K562 (cell line): ENCODE results near the gene NFS1. TPM values are rescaled to one million over a fixed set of nuclear protein-coding genes. Genes with fewer than 3 reads are reported as not detected.
"Not testable (repeated sequence)": the region's sequence is repeated elsewhere in the genome, so short reads cannot be mapped to it uniquely, and the experiment has no call there.

Experiments used
- ATAC-seq: fragments of 200-7000 bp; cut with Tn5 transposase; 3 replicates; pipeline ENCODE4 v1.9.1; 2020; ENCODE audit warnings: moderate library complexity
- BruUV-seq: library from RNA; stranded (reverse); fragments of 400-500 nt; replicated peaks from 2 replicates; lab custom pipeline; 2021; lab: Mats Ljungman, UMichigan
- CTCF ChIA-PET: fragments of 300-600 bp; formaldehyde crosslinking; extraction: SDS; loops from one replicate; lab custom pipeline; 2021; ENCODE audit warnings: low intra/inter-chr PET ratio; lab: Yijun Ruan, JAX
- POLR2A ChIA-PET: fragments of 300-600, 350-650 bp; sonication (Branson Sonifier 250); formaldehyde crosslinking; extraction: SDS; loops from one replicate; lab custom pipeline; 2021; ENCODE audit warnings: antibody characterized with exemption, inconsistent platforms; lab: Yijun Ruan, JAX
- DNase-seq, 4 experiments: peaks; one replicate each; pipeline versions ENCODE4 v3.0.0 to v3.0.0-alpha.2; 2011 to 2018; ENCODE audit warnings: low spot score in 3 of 4, mixed read lengths in 3 of 4; ENCODE audit errors: extremely low read depth in 1 of 4
- FAIRE-seq: peaks from 2 replicates; lab custom pipeline; 2011; peaks lifted over from hg19 to GRCh38; lab: Jason Lieb, UNC
- H2AFZ ChIP-seq: 2 replicates; pipeline ENCODE4 v1.6.0; 2011; ENCODE audit warnings: low read depth, low read length, control low read depth, inconsistent platforms
- H3K27ac ChIP-seq: fragments of 200-600 bp; 3 replicates; pipeline ENCODE4 v1.8.0; 2011; ENCODE audit warnings: low read depth, mild to moderate bottlenecking, control low read depth, inconsistent platforms, low read length, moderate library complexity, mixed read lengths; ENCODE audit errors: extremely low read depth
- H3K27me3 ChIP-seq, 2 experiments: fragments of 300-600 bp in 1 of 2; 2 replicates in 1 of 2; 3 replicates in 1 of 2; pipeline versions ENCODE4 v1.6.0 to v1.8.0; 2011; ENCODE audit warnings: inconsistent platforms in 2 of 2, low read length in 2 of 2, mild to moderate bottlenecking in 1 of 2, mixed read lengths in 1 of 2, moderate library complexity in 1 of 2; ENCODE audit not compliant: control insufficient read depth in 2 of 2, insufficient read depth in 2 of 2
- H3K36me3 ChIP-seq: fragments of 300-600 bp; 3 replicates; pipeline ENCODE4 v1.8.0; 2011; ENCODE audit warnings: mild to moderate bottlenecking, low read length, inconsistent platforms; ENCODE audit not compliant: control insufficient read depth, insufficient read depth
- H3K4me1 ChIP-seq, 2 experiments: fragments of 200-600 bp in 1 of 2; replicated peaks in 1 of 2; 2 replicates in 1 of 2; 3 replicates in 1 of 2; pipeline versions ENCODE4 v1.5.1 to v1.8.0; 2011; ENCODE audit warnings: inconsistent platforms in 2 of 2, low read length in 2 of 2, mild to moderate bottlenecking in 1 of 2, mixed read lengths in 1 of 2, moderate library complexity in 1 of 2; ENCODE audit not compliant: control insufficient read depth in 2 of 2, insufficient read depth in 2 of 2
- H3K4me2 ChIP-seq: 2 replicates; pipeline ENCODE4 v1.6.1; 2011; ENCODE audit warnings: low read length, control low read depth, inconsistent platforms, mixed read lengths; ENCODE audit not compliant: insufficient read depth
- H3K4me3 ChIP-seq: fragments of 200-600 bp; sonication (generic), shearing (Covaris generic); 2 replicates; pipeline ENCODE4 v1.5.1; 2016; ENCODE audit warnings: control low read depth, inconsistent platforms
- H3K79me2 ChIP-seq: fragments of 200-600 bp; 3 replicates; pipeline ENCODE4 v1.8.0; 2011; ENCODE audit warnings: low read length, inconsistent platforms; ENCODE audit not compliant: control insufficient read depth, insufficient read depth
- H3K9ac ChIP-seq, 2 experiments: 2 replicates each; pipeline versions ENCODE4 v1.6.0 to v1.6.1; 2011; ENCODE audit warnings: low read depth in 2 of 2, low read length in 2 of 2, control low read depth in 1 of 2, inconsistent platforms in 1 of 2, mild to moderate bottlenecking in 1 of 2, mixed read lengths in 1 of 2; ENCODE audit not compliant: insufficient read depth in 1 of 2
- H3K9me1 ChIP-seq: one replicate; pipeline ENCODE4 v1.6.0; 2011; ENCODE audit warnings: inconsistent platforms, mild to moderate bottlenecking, low read length, moderate library complexity; ENCODE audit not compliant: control insufficient read depth, insufficient read depth
- H3K9me3 ChIP-seq: replicated peaks from 2 replicates; pipeline ENCODE4 v1.5.1; 2011; ENCODE audit warnings: low read depth, low read length, inconsistent platforms; ENCODE audit not compliant: control insufficient read depth, insufficient read depth
- H4K20me1 ChIP-seq: replicated peaks from 2 replicates; pipeline ENCODE4 v1.6.1; 2011; ENCODE audit warnings: low read length, inconsistent platforms, mixed read lengths; ENCODE audit not compliant: control insufficient read depth, insufficient read depth
- CEBPB ChIP-seq: fragments of 450-650 bp; IDR thresholded peaks from 2 replicates; pipeline ENCODE4 v1.6.1; 2016; ENCODE audit warnings: missing genetic modification characterization, missing compliant biosample characterization
- KAT7 ChIP-seq: sonication (generic); formaldehyde crosslinking; IDR thresholded peaks from 2 replicates; pipeline ENCODE4 v1.8.0; 2022; ENCODE audit warnings: missing genetic modification reagents, mild to moderate bottlenecking, borderline replicate concordance
- NFXL1 ChIP-seq: fragments of 450-650 bp; formaldehyde crosslinking; IDR thresholded peaks from 2 replicates; pipeline ENCODE4 v1.4.0; 2021; ENCODE audit warnings: mild to moderate bottlenecking
- POLR2A ChIP-seq: fragments of 450-650 bp; conservative IDR thresholded peaks from 2 replicates; pipeline ENCODE4 v1.6.1; 2016
- SRF ChIP-seq, 2 experiments: fragments of 250-450, 450-650 bp in 1 of 2; sonication (Bioruptor Pico) in 1 of 2; sonication (generic) in 1 of 2; formaldehyde crosslinking; IDR thresholded peaks; 2 replicates each; pipeline versions ENCODE4 v1.5.0 to v1.5.1; 2020 to 2022; ENCODE audit warnings: mild to moderate bottlenecking in 1 of 2, missing genetic modification reagents in 1 of 2
- SUPT5H ChIP-seq: fragments of 450-650 bp; IDR thresholded peaks from 2 replicates; pipeline ENCODE4 v1.6.1; 2016
- ZC3H8 ChIP-seq: fragments of 450-650 bp; IDR thresholded peaks from 2 replicates; pipeline ENCODE4 v1.6.1; 2017
- ZNF347 ChIP-seq: fragments of 450-650 bp; formaldehyde crosslinking; IDR thresholded peaks from 2 replicates; pipeline ENCODE4 v1.4.0; 2020; ENCODE audit warnings: low read depth, mild to moderate bottlenecking, moderate library complexity
- WGBS: fragments of 100-300 bp; shearing (Covaris generic); methylation state at CpG from one replicate; pipeline ENCODE4 v1.1.6; 2016; ENCODE audit warnings: low coverage, mixed read lengths; ENCODE audit not compliant: insufficient coverage; ENCODE audit errors: missing lambda C conversion rate; 5-methylcytosine and 5-hydroxymethylcytosine counted together
- in situ Hi-C: fragments of 300-500 bp; cut with MboI; formaldehyde crosslinking; loops from 4 replicates; pipeline ENCODE4 v1.15.0; 2018; ENCODE audit warnings: inconsistent platforms, mixed read lengths
- intact Hi-C: fragments of 100-400 bp; cut with micrococcal nuclease; formaldehyde crosslinking; loops from 2 replicates; pipeline ENCODE4 v1.14.2; 2022
- polyA plus RNA-seq, 8 experiments: library from polyadenylated mRNA; depleted of rRNA in 4 of 8; stranded (reverse) in 5 of 8; unstranded in 3 of 8; fragments of >200 nt; fragmentation: Nextera tagmentation in 2 of 8; fragmentation: Illumina TruSeq in 1 of 8; extraction: Ambion mirVana in 2 of 8; extraction: Trizol in 1 of 8; gene quantifications; 2 replicates each; pipeline versions ENCODE4 v1.2.1 to v1.2.3, GENCODE V29; 2011 to 2014; ENCODE audit warnings: inconsistent platforms in 1 of 8, missing spikeins in 1 of 8
- total RNA-seq, 7 experiments: library from RNA; depleted of rRNA in 6 of 7; stranded (reverse); fragments of >200 nt in 6 of 7; fragmentation: Illumina TruSeq in 2 of 7; extraction: Trizol in 2 of 7; gene quantifications; 2 replicates each; pipeline versions ENCODE4 v1.2.1 to v1.2.3, GENCODE V29; 2011 to 2021; ENCODE audit warnings: low replicate concordance in 1 of 7

NFS1 gene
- total and polyA plus RNA-seq, 9 of the 15 experiments (the other 6 are each of a cell fraction or from before 2014, with no cell fraction given) = 11.5 to 84.8 (median 47.1) TPM

GRCh38 chr20:35714127-35714526 lies 15.0 kb upstream of the NFS1 start:
- Histone ChIP-seq H3K36me3 (peaks cover 99% of the 10 kb centered on the region), H3K27ac (no peak overlapping the region), H3K9me3 (no peaks in the 10 kb centered on the region), H4K20me1 (peaks cover under 1% of the 10 kb centered on the region; the same call in 1 of the 2 replicates), H3K27me3 (no peaks in the 10 kb centered on the region), H3K4me1 (no peaks in the 10 kb centered on the region), H3K4me2 (no peak overlapping the region), H3K9ac (no peak overlapping the region), H3K9me1 (no peaks in the 10 kb centered on the region), H2AFZ (no peak overlapping the region), H3K79me2 (peaks cover 72% of the 10 kb centered on the region), H3K4me3 (no peak overlapping the region)
- in situ Hi-C loops (no loop called here), intact Hi-C loops (no loop called here)
- ATAC-seq (no peak), FAIRE-seq (no peak), DNase-seq (no peak)
- no TSS peak for BruUV-seq
- ChIA-PET POLR2A (interaction anchor here (1.4 to 6.0 kb wide), 5 partner anchors 8 to 21 kb away, joined by 6 to 39 read pairs (median 10); partner anchors contain the start of genes NFS1 and ROMO1), CTCF (no interaction called here)
- no peak for TF ChIP-seq NFXL1 (CRISPR knock-in tag)
- no peak for TF ChIP-seq ZC3H8
- no peak for TF ChIP-seq SRF (CRISPR knock-in tag; IDR thresholded peaks at IDR 0.05)
- TF ChIP-seq ZNF347 (CRISPR knock-in tag) = no peak
- TF ChIP-seq KAT7 (CRISPR knock-in tag) = no peak
- WGBS = 86% methylated on average over 4 of the region's 4 CpGs

GRCh38 chr20:35713120-35713519 lies 14.0 kb upstream of the NFS1 start:
- peak; percentile 47 for TF ChIP-seq CEBPB
- TF ChIP-seq SUPT5H = peak; percentile 44; the same call in 1 of the 2 replicates
- 0 out of 2 replicates have a peak, but pooled peaks have one; percentile 42 for TF ChIP-seq POLR2A
- Histone ChIP-seq H3K79me2 (peaks cover 69% of the 10 kb centered on the region), H3K36me3 (peaks cover 99% of the 10 kb centered on the region)
- H2AFZ ChIP-seq, intact Hi-C loops, H3K9ac ChIP-seq, H4K20me1 ChIP-seq, DNase-seq, BruUV-seq, H3K27me3 ChIP-seq, FAIRE-seq, H3K4me3 ChIP-seq, H3K4me2 ChIP-seq, in situ Hi-C loops, ATAC-seq, H3K9me3 ChIP-seq, H3K4me1 ChIP-seq, H3K9me1 ChIP-seq, H3K27ac ChIP-seq: not testable (repeated sequence)
- CTCF ChIA-PET = interaction anchor here (0.6 kb wide), 1 partner anchor 145 kb away, joined by 7 read pairs; no protein-coding TSS in a partner anchor
- 85% methylated on average over 9 of the region's 9 CpGs for WGBS
- POLR2A ChIA-PET = interaction anchor here (1.2 to 6.0 kb wide), 7 partner anchors 9 to 29 kb away, joined by 3 to 39 read pairs (median 9); partner anchors contain the start of genes NFS1, RBM39 and ROMO1
